H1 (cell line): Measurements from ENCODE around the gene TPM1. TPM values are rescaled to one million over a fixed set of nuclear protein-coding genes. Genes with fewer than 3 reads are reported as not detected.
A peak's percentile ranks its signal among the peaks of the same experiment; 100 is the strongest.

Source experiments
- CTCF ChIA-PET: fragments of 300-600 bp; sonication (Branson Sonifier 250); formaldehyde crosslinking; loops from one replicate; lab custom pipeline; 2021; ENCODE audit not compliant: partially characterized antibody; lab: Charles Lee
- POLR2A ChIA-PET: fragments of 300-600 bp; sonication (Branson Sonifier 250); formaldehyde crosslinking; loops from one replicate; lab custom pipeline; 2021; ENCODE audit warnings: inconsistent platforms; ENCODE audit not compliant: partially characterized antibody; lab: Charles Lee
- DNase-seq, 2 experiments: peaks; one replicate each; pipeline versions ENCODE4 v3.0.0 to v3.0.0-alpha.2; 2010 to 2022; ENCODE audit warnings: low spot score in 2 of 2, low read depth in 1 of 2, mixed read lengths in 1 of 2
- FAIRE-seq: peaks from 2 replicates; lab custom pipeline; 2011; peaks lifted over from hg19 to GRCh38; lab: Jason Lieb, UNC
- H2AFZ ChIP-seq: 2 replicates; pipeline ENCODE4 v1.8.1; 2012; ENCODE audit warnings: low read length, inconsistent platforms
- H2AK5ac ChIP-seq: 2 replicates; pipeline ENCODE4 v1.6.1; 2013; ENCODE audit warnings: low read depth, low read length
- H2BK120ac ChIP-seq: replicated peaks from 2 replicates; pipeline ENCODE3; 2013; ENCODE audit warnings: low read depth, low read length, inconsistent platforms
- H2BK12ac ChIP-seq: 2 replicates; pipeline ENCODE4 v1.6.1; 2013; ENCODE audit warnings: low read depth, low read length
- H2BK15ac ChIP-seq: 2 replicates; pipeline ENCODE4 v1.6.1; 2013; ENCODE audit warnings: low read length
- H2BK20ac ChIP-seq: 2 replicates; pipeline ENCODE4 v1.6.1; 2013; ENCODE audit warnings: low read length
- H2BK5ac ChIP-seq: 2 replicates; pipeline ENCODE4 v1.6.1; 2013; ENCODE audit warnings: low read depth, low read length
- H3K14ac ChIP-seq: 2 replicates; pipeline ENCODE4 v1.6.1; 2013; ENCODE audit warnings: inconsistent platforms; ENCODE audit not compliant: insufficient read length
- H3K18ac ChIP-seq: 2 replicates; pipeline ENCODE4 v1.6.1; 2013; ENCODE audit warnings: low read length; ENCODE audit errors: extremely low read depth
- H3K23ac ChIP-seq: 2 replicates; pipeline ENCODE4 v1.6.1; 2013; ENCODE audit warnings: inconsistent platforms; ENCODE audit not compliant: insufficient read length
- H3K23me2 ChIP-seq: 2 replicates; pipeline ENCODE4 v1.6.1; 2013; ENCODE audit warnings: low read depth, low read length
- H3K27ac ChIP-seq: 2 replicates; pipeline ENCODE4 v1.6.1; 2011; ENCODE audit warnings: low read depth, low read length, inconsistent platforms
- H3K27me3 ChIP-seq, 4 experiments: replicated peaks in 1 of 4; 1 replicate in 1 of 4; 2 replicates in 3 of 4; pipeline versions ENCODE4 v1.6.1 to v1.8.1; 2011 to 2013; ENCODE audit warnings: low read length in 3 of 4, mild to moderate bottlenecking in 3 of 4, inconsistent platforms in 2 of 4, mixed read lengths in 2 of 4, moderate library complexity in 1 of 4; ENCODE audit not compliant: control insufficient read depth in 3 of 4, insufficient read depth in 3 of 4; ENCODE audit errors: extremely low read depth in 1 of 4
- H3K36me3 ChIP-seq, 4 experiments: 2 replicates each; pipeline versions ENCODE4 v1.6.1 to v1.8.1; 2011 to 2013; ENCODE audit warnings: mild to moderate bottlenecking in 4 of 4, low read length in 3 of 4, moderate library complexity in 2 of 4, control low read depth in 1 of 4, inconsistent platforms in 1 of 4; ENCODE audit not compliant: insufficient read depth in 4 of 4, control insufficient read depth in 2 of 4
- H3K4ac ChIP-seq: replicated peaks from 2 replicates; pipeline ENCODE3; 2013; ENCODE audit warnings: low read length, low read depth, mixed read lengths, inconsistent platforms; ENCODE audit not compliant: insufficient read length
- H3K4me1 ChIP-seq, 4 experiments: replicated peaks in 1 of 4; 1 replicate in 1 of 4; 2 replicates in 3 of 4; pipeline versions ENCODE4 v1.6.1 to v1.8.1; 2011 to 2013; ENCODE audit warnings: low read length in 3 of 4, inconsistent platforms in 2 of 4, mixed read lengths in 1 of 4; ENCODE audit not compliant: insufficient read depth in 4 of 4, control insufficient read depth in 3 of 4
- H3K4me2 ChIP-seq, 2 experiments: 2 replicates each; pipeline versions ENCODE4 v1.6.1 to v1.8.1; 2011 to 2013; ENCODE audit warnings: low read depth in 2 of 2, low read length in 2 of 2, control low read depth in 1 of 2, inconsistent platforms in 1 of 2, mild to moderate bottlenecking in 1 of 2; ENCODE audit not compliant: insufficient read depth in 1 of 2
- H3K4me3 ChIP-seq, 4 experiments: fragments of 200-600, 300-600 bp in 1 of 4; sonication (generic), shearing (Covaris generic), sonication (Bioruptor Twin) in 1 of 4; 2 replicates each; pipeline versions ENCODE4 v1.5.1 to v1.8.1; 2011 to 2016; ENCODE audit warnings: low read length in 4 of 4, low read depth in 3 of 4, control low read depth in 2 of 4, inconsistent platforms in 2 of 4, mild to moderate bottlenecking in 2 of 4, mixed read lengths in 1 of 4, moderate library complexity in 1 of 4; ENCODE audit not compliant: insufficient read depth in 2 of 4; ENCODE audit errors: extremely low read depth in 1 of 4
- H3K56ac ChIP-seq: replicated peaks from 2 replicates; pipeline ENCODE3; 2013; ENCODE audit warnings: low read depth, mild to moderate bottlenecking, mixed read lengths, low read length, inconsistent platforms; ENCODE audit not compliant: insufficient read length
- H3K79me1 ChIP-seq: 2 replicates; pipeline ENCODE4 v1.6.1; 2013; ENCODE audit warnings: low read depth, low read length, control low read depth
- H3K79me2 ChIP-seq, 2 experiments: 2 replicates each; pipeline versions ENCODE4 v1.6.1 to v1.8.1; 2012 to 2013; ENCODE audit warnings: low read length in 2 of 2, mild to moderate bottlenecking in 2 of 2, inconsistent platforms in 1 of 2; ENCODE audit not compliant: insufficient read depth in 2 of 2, control insufficient read depth in 1 of 2
- H3K9ac ChIP-seq, 4 experiments: replicated peaks in 1 of 4; 1 replicate in 1 of 4; 2 replicates in 3 of 4; pipeline versions ENCODE4 v1.6.1 to v1.8.1; 2011 to 2013; ENCODE audit warnings: low read depth in 3 of 4, low read length in 3 of 4, control low read depth in 2 of 4, mild to moderate bottlenecking in 2 of 4, moderate library complexity in 2 of 4, inconsistent platforms in 1 of 4; ENCODE audit errors: extremely low read depth in 1 of 4
- H3K9me3 ChIP-seq, 2 experiments: 2 replicates each; pipeline versions ENCODE4 v1.6.1 to v1.8.1; 2012 to 2013; ENCODE audit warnings: mild to moderate bottlenecking in 2 of 2, moderate library complexity in 2 of 2, control low read depth in 1 of 2, inconsistent platforms in 1 of 2, low read depth in 1 of 2, low read length in 1 of 2, mixed read lengths in 1 of 2; ENCODE audit not compliant: insufficient read depth in 2 of 2
- H4K20me1 ChIP-seq, 2 experiments: replicated peaks in 1 of 2; 2 replicates each; pipeline versions ENCODE3 to v1.8.1; 2011 to 2013; ENCODE audit warnings: inconsistent platforms in 2 of 2, low read length in 2 of 2, mild to moderate bottlenecking in 1 of 2; ENCODE audit not compliant: insufficient read depth in 2 of 2, control insufficient read depth in 1 of 2
- H4K5ac ChIP-seq: 2 replicates; pipeline ENCODE4 v1.6.1; 2013; ENCODE audit warnings: low read length, low read depth, mixed read lengths, inconsistent platforms; ENCODE audit not compliant: insufficient read length
- H4K8ac ChIP-seq: 2 replicates; pipeline ENCODE4 v1.8.0; 2013; ENCODE audit warnings: mild to moderate bottlenecking, moderate library complexity, low read length, inconsistent platforms; ENCODE audit not compliant: insufficient read depth; ENCODE audit errors: extremely low read depth
- H4K91ac ChIP-seq: replicated peaks from 2 replicates; pipeline ENCODE3; 2013; ENCODE audit warnings: low read length, mixed read lengths, inconsistent platforms; ENCODE audit not compliant: insufficient read length
- CBX8 ChIP-seq: fragments of 300-800, 300-1000 bp; sonication (generic); IDR thresholded peaks from 2 replicates; pipeline ENCODE4 v1.7.1; 2016; ENCODE audit warnings: low read depth, low read length, borderline replicate concordance
- POLR2AphosphoS5 ChIP-seq: IDR thresholded peaks from 2 replicates; pipeline ENCODE4 v1.6.1; 2011; ENCODE audit warnings: low read depth, low read length
- SIRT6 ChIP-seq: IDR thresholded peaks from one replicate; pipeline ENCODE4 v1.7.1; 2012; ENCODE audit warnings: low read length, inconsistent platforms
- TEAD4 ChIP-seq: IDR thresholded peaks from 2 replicates; pipeline ENCODE4 v1.6.1; 2012; ENCODE audit warnings: low read depth, low read length, inconsistent platforms, mixed read lengths
- WGBS, 2 experiments: shearing (Covaris generic) in 1 of 2; methylation state at CpG; one replicate each; pipeline versions ENCODE4 v1.1.6 to v1.1.7; 2013 to 2015; ENCODE audit warnings: low lambda C conversion rate in 2 of 2, mixed read lengths in 2 of 2, inconsistent platforms in 1 of 2, low coverage in 1 of 2, missing lambda C conversion rate in 1 of 2; ENCODE audit not compliant: insufficient replicate concordance in 2 of 2, insufficient coverage in 1 of 2, insufficient read length in 1 of 2; ENCODE audit errors: extremely low coverage in 1 of 2, missing lambda C conversion rate in 1 of 2; 5-methylcytosine and 5-hydroxymethylcytosine counted together
- polyA plus RNA-seq, 7 experiments: library from polyadenylated mRNA; depleted of rRNA in 3 of 7; stranded (reverse) in 5 of 7; unstranded in 2 of 7; fragments of >200 nt in 5 of 7; fragments of 200-250 nt in 2 of 7; gene quantifications; 1 replicate in 5 of 7; 2 replicates in 1 of 7; 4 replicates in 1 of 7; pipeline versions ENCODE4 v1.2.1 to v1.2.3, GENCODE V29; 2011 to 2013; ENCODE audit warnings: missing spikeins in 2 of 7, mixed read lengths in 2 of 7
- total RNA-seq: library from RNA; stranded (reverse); fragmentation: NEBNext Ultra II Directional; extraction: Animal tissue kit (Norgen Biotek cat#: 25700); gene quantifications from 2 replicates; pipeline ENCODE4 v1.2.1, GENCODE V29; 2021

TPM1 gene
- total and polyA plus RNA-seq, 2 of the 8 experiments (the other 6 are each of a cell fraction or from before 2014, with no cell fraction given) = 258 to 579 TPM

DNA sequence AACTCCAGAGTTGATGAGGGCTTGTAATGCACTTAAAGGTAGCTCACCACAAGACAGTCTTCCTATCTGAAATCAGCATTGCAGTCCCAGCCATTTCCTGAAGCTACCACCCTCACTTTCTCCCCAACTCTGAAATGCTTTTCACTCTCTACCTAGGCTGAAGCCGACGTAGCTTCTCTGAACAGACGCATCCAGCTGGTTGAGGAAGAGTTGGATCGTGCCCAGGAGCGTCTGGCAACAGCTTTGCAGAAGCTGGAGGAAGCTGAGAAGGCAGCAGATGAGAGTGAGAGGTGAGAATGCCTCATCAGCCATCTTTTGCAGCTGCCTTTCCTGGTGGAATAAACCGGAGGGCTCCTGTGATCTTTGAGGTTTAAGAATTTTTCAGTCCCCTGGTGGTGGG, 14.3 kb downstream of the TPM1 start:
- ChIA-PET POLR2A (interaction anchor here (0.8 to 30.9 kb wide), 11 partner anchors 8 to 287 kb away, joined by 3 to 635 read pairs (median 6); partner anchors contain the start of gene TPM1), CTCF (interaction anchor here (0.9 to 2.4 kb wide), 5 partner anchors 8 to 37 kb away, joined by 3 to 17 read pairs (median 7); no protein-coding TSS in a partner anchor)
- Histone ChIP-seq H4K5ac (no peak overlapping the region), H3K56ac (no peak overlapping the region), H3K18ac (no peak overlapping the region), H3K23ac (no peak overlapping the region), H2AK5ac (no peak overlapping the region), H3K4ac (no peak overlapping the region), H3K79me2 (peaks cover 6 to 39% of the 10 kb centered on the region in 2 experiments; a peak in 3 of 4 replicates), H3K14ac (no peak overlapping the region), H4K91ac (no peak overlapping the region), H3K4me2 (no peak overlapping the region), H3K36me3 (peaks cover 51 to 89% (median 66%) of the 10 kb centered on the region in 4 experiments), H3K27ac (no peak overlapping the region), H4K8ac (peak overlapping the region; percentile 86), H2BK20ac (no peak overlapping the region), H2BK5ac (no peak overlapping the region), H3K9me3 (no peaks in the 10 kb centered on the region), H3K23me2 (no peaks in the 10 kb centered on the region), H3K79me1 (peaks cover 5% of the 10 kb centered on the region; the same call in 1 of the 2 replicates), H3K9ac (no peak overlapping the region), H3K4me3 (no peak overlapping the region), H4K20me1 (peaks cover 0 to 8% of the 10 kb centered on the region in 2 experiments), H2BK120ac (no peak overlapping the region), H3K4me1 (peaks cover 0 to 5% (median 0%) of the 10 kb centered on the region in 4 experiments; a peak in 1 of 7 replicates), H2BK12ac (no peak overlapping the region), H3K27me3 (no peaks in the 10 kb centered on the region), H2BK15ac (no peak overlapping the region), H2AFZ (no peak overlapping the region)
- FAIRE-seq = no peak
- TF ChIP-seq CBX8 = no peak
- 0 out of 2 replicates have a peak, but pooled peaks have one; percentile 44 for TF ChIP-seq POLR2AphosphoS5
- no peak for TF ChIP-seq TEAD4
- TF ChIP-seq SIRT6 = peak; percentile 13
- no peak for DNase-seq
- 92% methylated on average over 6 of the region's 6 CpGs; no CpG with 5 or more reads in 1 of the 2 experiments for WGBS, 2 experiments
